Brain microvascular endothelial cell (primary cell): Measurements from ENCODE around the gene C1orf159.

Experiments
- DNase-seq: peaks from one replicate; pipeline ENCODE4 v3.0.0-alpha.2; 2020
- H3K27ac ChIP-seq: fragments of 250-450 bp; sonication (Bioruptor Pico); 2 replicates; pipeline ENCODE4 v1.5.1; 2020; ENCODE audit warnings: mild to moderate bottlenecking, moderate library complexity
- H3K27me3 ChIP-seq: fragments of 250-450 bp; sonication (Bioruptor Pico); replicated peaks from 2 replicates; pipeline ENCODE4 v1.5.1; 2020; ENCODE audit warnings: mild to moderate bottlenecking
- H3K36me3 ChIP-seq: fragments of 250-450 bp; sonication (Bioruptor Pico); replicated peaks from 2 replicates; pipeline ENCODE4 v1.5.1; 2020; ENCODE audit warnings: mild to moderate bottlenecking
- H3K4me3 ChIP-seq: 2 replicates; pipeline ENCODE4 v1.5.1; 2011; ENCODE audit warnings: low read depth, mild to moderate bottlenecking, control low read depth, low read length, moderate library complexity
- CTCF ChIP-seq: IDR thresholded peaks from 2 replicates; pipeline ENCODE4 v1.5.1; 2011; ENCODE audit warnings: low read depth, mild to moderate bottlenecking, moderate library complexity, low read length, control low read depth, inconsistent platforms; ENCODE audit errors: missing control alignments
- in situ Hi-C: cut with HindIII; loops from 2 replicates; pipeline ENCODE4 v1.10.0; 2017; ENCODE audit warnings: low sequenced_read_pairs, low pct_ligation_motif_present

Gene C1orf159

GRCh38 chr1:1063945-1064831 is 51.7 kb downstream of the C1orf159 start:
- in situ Hi-C loops: no loop called here
- peak overlapping the region; percentile 37 for H3K4me3 ChIP-seq
- peak; percentile 87 for DNase-seq
- no peaks in the 10 kb centered on the region for H3K27me3 ChIP-seq
- no peaks in the 10 kb centered on the region for H3K36me3 ChIP-seq
- H3K27ac ChIP-seq: peak overlapping the region; percentile 65
- peak; percentile 77 for TF ChIP-seq CTCF

GRCh38 chr1:1063261-1063944 is 52.5 kb downstream of the C1orf159 start:
- no peak for DNase-seq
- Histone ChIP-seq H3K36me3 (no peaks in the 10 kb centered on the region), H3K27me3 (no peaks in the 10 kb centered on the region), H3K4me3 (no peak overlapping the region), H3K27ac (peak overlapping the region; percentile 65)
- TF ChIP-seq CTCF: no peak
- in situ Hi-C loops: no loop called here

- Histone ChIP-seq H3K36me3 (no peaks in the 10 kb centered on the region), H3K27me3 (no peaks in the 10 kb centered on the region), H3K27ac (no peak overlapping the region), H3K4me3 (no peak overlapping the region)
- no peak for TF ChIP-seq CTCF
- in situ Hi-C loops: no loop called here
- DNase-seq: no peak
Measured at GRCh38 chr1:1062348-1063163, 53.3 kb downstream of the C1orf159 start.

GRCh38 chr1:1061682-1062345 is 54.1 kb downstream of the C1orf159 start:
- H3K27me3 ChIP-seq: no peaks in the 10 kb centered on the region
- no peak overlapping the region for H3K27ac ChIP-seq
- in situ Hi-C loops: no loop called here
- H3K4me3 ChIP-seq: no peak overlapping the region
- no peak for TF ChIP-seq CTCF
- DNase-seq: no peak
- H3K36me3 ChIP-seq: no peaks in the 10 kb centered on the region

- no peaks in the 10 kb centered on the region for H3K27me3 ChIP-seq
- TF ChIP-seq CTCF: no peak
- no peak overlapping the region for H3K27ac ChIP-seq
- in situ Hi-C loops: no loop called here
- peaks cover 2% of the 10 kb centered on the region for H3K36me3 ChIP-seq
- no peak overlapping the region for H3K4me3 ChIP-seq
- no peak for DNase-seq
Measured at GRCh38 chr1:1060281-1061000, 55.4 kb downstream of the C1orf159 start.
